ENCODE measurements around the gene YWHAH. TPM values are rescaled to one million over a fixed set of nuclear protein-coding genes. Genes with fewer than 3 reads are reported as not detected.

Gene YWHAH
- 91.7 and 95.9 TPM in 2 replicates for total RNA-seq

DNA sequence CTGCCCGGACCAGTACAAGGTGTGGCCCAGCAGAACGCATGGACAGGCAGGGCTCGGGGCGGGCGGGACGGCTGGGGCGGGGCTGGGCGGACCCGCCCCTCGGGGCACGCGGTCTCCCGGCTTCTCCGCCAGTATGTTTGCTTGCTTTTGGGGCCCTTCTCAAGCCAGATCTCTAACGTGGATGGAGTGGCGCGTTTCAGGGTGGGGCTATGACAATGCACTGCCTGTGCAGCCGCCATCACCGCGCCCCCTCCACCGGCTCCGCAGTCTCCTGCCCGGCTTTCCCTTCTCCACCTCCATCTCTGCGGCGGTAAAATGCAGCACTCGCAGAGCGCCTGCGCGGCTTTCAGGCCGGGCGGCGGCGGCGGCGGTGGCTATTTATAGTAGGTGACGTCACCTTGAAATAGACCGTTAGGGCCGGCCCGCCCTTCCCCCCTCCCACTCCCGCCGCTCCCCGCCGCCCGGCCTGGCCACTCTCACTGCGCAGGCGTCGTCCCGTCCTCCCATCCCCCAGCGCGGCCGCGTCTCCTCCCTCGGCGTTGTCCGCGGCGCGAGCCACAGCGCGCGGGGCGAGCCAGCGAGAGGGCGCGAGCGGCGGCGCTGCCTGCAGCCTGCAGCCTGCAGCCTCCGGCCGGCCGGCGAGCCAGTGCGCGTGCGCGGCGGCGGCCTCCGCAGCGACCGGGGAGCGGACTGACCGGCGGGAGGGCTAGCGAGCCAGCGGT is at the start of gene YWHAH:
YWHAH (plus strand) TSS at position 558 of the 722 bp plus-strand sequence. CDS start 199 bp downstream, outside the sequence.

Other genes with a start within 250 kb of the YWHAH start
- 17.7 and 20.0 TPM in 2 replicates for gene PRR14L, start 194.4 kb upstream of the YWHAH start, total RNA-seq
- 10.2 and 10.6 TPM in 2 replicates for gene DEPDC5, start 190.5 kb upstream of the YWHAH start, total RNA-seq
- gene SLC5A1, start 98.7 kb downstream of the YWHAH start, total RNA-seq: not detected in 2 replicates
- not detected in 2 replicates for gene C22orf42, start 214.8 kb downstream of the YWHAH start, total RNA-seq